Activated CD8-positive, alpha-beta T cell treated with anti-CD3 and anti-CD28 coated beads, Interleukin-2, amount 10 ng/mL, durations not matched to agents 7 days and 5 days (primary cell): ENCODE data around the gene STXBP3. TPM values are rescaled to one million over a fixed set of nuclear protein-coding genes. Genes with fewer than 3 reads are reported as not detected.

Experiments
- ATAC-seq: fragments of 150-1000 bp; cut with Tn5 transposase; one replicate; pipeline ENCODE4 v1.10.0; 2021; ENCODE audit warnings: moderate library complexity
- CTCF ChIA-PET: fragments of 350-600 bp; sonication (Branson Sonifier 250); formaldehyde crosslinking; loops from one replicate; lab custom pipeline; 2021; ENCODE audit warnings: antibody characterized with exemption; lab: Charles Lee
- POLR2A ChIA-PET: fragments of 350-600 bp; sonication (Branson Sonifier 250); formaldehyde crosslinking; loops from one replicate; lab custom pipeline; 2021; ENCODE audit warnings: antibody characterized with exemption; lab: Charles Lee
- DNase-seq: peaks from one replicate; pipeline ENCODE4 v3.0.0-alpha.2; 2020
- H3K27ac Mint-ChIP-seq: one replicate; pipeline ENCODE4 v1.8.0; 2021; ENCODE audit warnings: mild to moderate bottlenecking, mixed read lengths
- H3K27me3 Mint-ChIP-seq: one replicate; pipeline ENCODE4 v1.8.0; 2021; ENCODE audit warnings: low read depth, mixed read lengths
- H3K36me3 Mint-ChIP-seq: one replicate; pipeline ENCODE4 v1.8.0; 2021; ENCODE audit warnings: low read depth, mixed read lengths
- H3K4me1 Mint-ChIP-seq: one replicate; pipeline ENCODE4 v1.8.0; 2021; ENCODE audit warnings: low read depth, mixed read lengths
- H3K4me3 Mint-ChIP-seq: one replicate; pipeline ENCODE4 v1.8.0; 2021; ENCODE audit warnings: mild to moderate bottlenecking, mixed read lengths
- H3K9me3 Mint-ChIP-seq: one replicate; pipeline ENCODE4 v1.8.0; 2022; ENCODE audit warnings: mixed read lengths; ENCODE audit not compliant: insufficient read depth
- total RNA-seq, 2 experiments: library from RNA; stranded (reverse); gene quantifications; one replicate each; pipeline ENCODE4 v1.2.3, GENCODE V29; 2021

The STXBP3 gene
- total RNA-seq, 2 experiments from 2014 or later, result 41.8 to 44.3 TPM

GRCh38 chr1:108734171-108734865 lies 12.2 kb upstream of the STXBP3 start:
- Mint-ChIP-seq H3K27me3 (peaks cover 26% of the 10 kb centered on the region), H3K9me3 (no peaks in the 10 kb centered on the region), H3K4me1 (no peaks in the 10 kb centered on the region), H3K4me3 (no peak overlapping the region), H3K36me3 (no peaks in the 10 kb centered on the region), H3K27ac (no peak overlapping the region)
- ATAC-seq (no peak), DNase-seq (no peak)
- CTCF ChIA-PET, result interaction anchor here (0.9 to 1.5 kb wide), 3 partner anchors 11 to 378 kb away, joined by 3 to 4 read pairs (median 4); a partner anchor contains a TSS
- POLR2A ChIA-PET, result no interaction called here

GRCh38 chr1:108742253-108742652 lies 4.2 kb upstream of the STXBP3 start:
- no peak for ATAC-seq
- CTCF ChIA-PET, result no interaction called here
- DNase-seq, result no peak
- Mint-ChIP-seq H3K36me3 (peaks cover 6% of the 10 kb centered on the region), H3K27ac (no peak overlapping the region), H3K9me3 (no peaks in the 10 kb centered on the region), H3K27me3 (peaks cover 7% of the 10 kb centered on the region), H3K4me3 (no peak overlapping the region), H3K4me1 (peaks cover 10% of the 10 kb centered on the region)
- POLR2A ChIA-PET, result interaction anchor here (1.9 kb wide), 1 partner anchor 50 kb away, joined by 8 read pairs; the partner anchor contains the start of gene PRPF38B

DNA sequence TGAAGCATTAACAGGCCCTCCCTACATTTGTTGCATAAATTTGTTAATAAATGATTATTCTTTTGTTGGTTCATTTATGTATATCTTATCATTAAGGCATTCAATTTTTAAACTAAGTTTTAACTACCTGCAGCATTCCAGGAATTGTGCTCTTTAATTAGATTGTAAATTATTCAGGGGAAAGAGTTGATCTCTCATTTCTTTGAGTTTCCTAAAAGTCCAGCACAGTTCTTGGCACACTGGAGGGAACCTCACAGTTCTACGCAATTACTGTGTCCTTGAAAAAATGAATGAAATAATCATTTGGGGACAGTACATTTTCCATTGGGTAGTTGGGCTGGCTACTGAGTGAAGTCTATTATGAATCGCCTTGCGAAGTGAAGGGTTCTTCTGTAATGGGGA lies 493 bp upstream of the STXBP3 start:
- ATAC-seq, result no peak
- H3K27me3 Mint-ChIP-seq, result peaks cover 7% of the 10 kb centered on the region
- peaks cover 20% of the 10 kb centered on the region for H3K36me3 Mint-ChIP-seq
- H3K4me1 Mint-ChIP-seq, result peaks cover 22% of the 10 kb centered on the region
- H3K4me3 Mint-ChIP-seq, result peak overlapping the region; percentile 98
- no peak for DNase-seq
- H3K27ac Mint-ChIP-seq, result peak overlapping the region; percentile 96
- no peaks in the 10 kb centered on the region for H3K9me3 Mint-ChIP-seq
- ChIA-PET CTCF (interaction anchor here (0.7 to 1.6 kb wide), 7 partner anchors 8 to 94 kb away, joined by 3 to 5 read pairs (median 4); no protein-coding TSS in a partner anchor), POLR2A (interaction anchor here (1.4 kb wide), 1 partner anchor 53 kb away, joined by 4 read pairs; no protein-coding TSS in a partner anchor)

DNA sequence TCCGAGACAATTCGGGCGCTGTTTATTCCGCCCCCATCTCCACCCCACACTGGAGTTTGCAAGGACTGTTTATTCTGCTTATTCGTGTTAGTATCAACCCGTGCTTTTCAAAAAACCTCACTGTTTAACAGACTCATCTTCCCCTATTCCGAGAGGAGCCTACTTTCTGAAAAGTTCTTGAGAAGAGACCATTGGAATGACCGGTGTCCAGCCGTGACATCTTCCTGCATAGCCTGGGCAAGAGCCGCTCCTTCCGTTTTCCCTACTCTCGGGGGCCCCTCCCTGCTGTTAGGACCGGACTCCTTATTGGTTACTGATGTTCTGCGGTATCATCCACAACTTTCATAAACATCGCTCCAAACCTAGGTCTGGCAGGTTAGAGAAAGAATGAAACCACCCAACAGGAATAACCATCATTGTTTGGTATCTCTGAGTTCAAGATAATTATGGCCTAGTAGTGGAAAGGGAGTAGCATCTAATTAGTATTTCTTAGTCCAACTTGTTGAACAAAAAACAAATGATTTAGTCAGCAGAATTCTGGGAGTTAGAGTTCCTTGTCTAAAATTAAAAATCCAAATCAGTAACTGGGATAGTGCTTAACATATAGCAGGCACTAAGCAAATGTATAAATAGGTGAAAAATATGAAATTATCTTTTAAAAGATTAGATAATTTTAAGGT lies 837 bp downstream of the STXBP3 start:
- peak overlapping the region; percentile 98 for H3K4me3 Mint-ChIP-seq
- H3K4me1 Mint-ChIP-seq, result peaks cover 22% of the 10 kb centered on the region
- DNase-seq (peak; percentile 41), ATAC-seq (peak; percentile 22)
- H3K27me3 Mint-ChIP-seq, result peaks cover 2% of the 10 kb centered on the region
- POLR2A ChIA-PET, result interaction anchor here (0.6 to 1.9 kb wide), 3 partner anchors 38 to 55 kb away, joined by 3 to 7 read pairs (median 5); partner anchors contain the start of gene PRPF38B
- no peaks in the 10 kb centered on the region for H3K9me3 Mint-ChIP-seq
- peak overlapping the region; percentile 93 for H3K27ac Mint-ChIP-seq
- CTCF ChIA-PET, result interaction anchor here (2.2 kb wide), 1 partner anchor 55 kb away, joined by 9 read pairs; the partner anchor contains the start of gene PRPF38B
- H3K36me3 Mint-ChIP-seq, result peaks cover 21% of the 10 kb centered on the region

DNA sequence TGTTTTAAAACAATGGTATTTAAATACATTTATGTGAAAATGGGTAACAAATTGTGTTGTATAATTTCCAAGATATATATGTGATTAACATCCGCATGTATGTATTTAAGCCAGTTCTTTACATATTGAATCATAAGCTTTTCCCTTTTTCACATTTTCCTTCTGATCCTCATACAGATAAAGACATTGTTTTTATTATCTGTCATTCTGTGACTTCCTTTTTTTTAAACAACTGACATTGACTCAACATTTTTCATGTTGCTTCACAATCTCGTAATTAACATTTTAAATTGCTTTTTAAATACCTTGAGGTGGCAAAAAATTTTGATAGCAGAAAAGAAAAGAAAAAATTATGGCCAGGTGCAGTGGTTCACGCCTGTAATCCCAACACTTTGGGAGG lies 1.4 kb downstream of the STXBP3 start:
- ChIA-PET CTCF (interaction anchor here (2.2 kb wide), 1 partner anchor 56 kb away, joined by 9 read pairs; the partner anchor contains the start of gene PRPF38B), POLR2A (interaction anchor here (1.9 kb wide), 1 partner anchor 56 kb away, joined by 7 read pairs; the partner anchor contains the start of gene PRPF38B)
- Mint-ChIP-seq H3K36me3 (peaks cover 21% of the 10 kb centered on the region), H3K4me1 (peaks cover 22% of the 10 kb centered on the region), H3K9me3 (no peaks in the 10 kb centered on the region), H3K27me3 (no peaks in the 10 kb centered on the region), H3K27ac (no peak overlapping the region), H3K4me3 (peak overlapping the region; percentile 30)
- ATAC-seq (no peak), DNase-seq (no peak)

GRCh38 chr1:108749081-108749480 lies 2.6 kb downstream of the STXBP3 start:
- Mint-ChIP-seq H3K9me3 (no peaks in the 10 kb centered on the region), H3K4me1 (peaks cover 22% of the 10 kb centered on the region), H3K4me3 (no peak overlapping the region), H3K27me3 (no peaks in the 10 kb centered on the region), H3K36me3 (peaks cover 24% of the 10 kb centered on the region), H3K27ac (peak overlapping the region; percentile 10)
- ATAC-seq (no peak), DNase-seq (no peak)
- CTCF ChIA-PET, result interaction anchor here (2.2 kb wide), 1 partner anchor 57 kb away, joined by 9 read pairs; the partner anchor contains the start of gene PRPF38B
- POLR2A ChIA-PET, result interaction anchor here (1.9 kb wide), 1 partner anchor 57 kb away, joined by 7 read pairs; the partner anchor contains the start of gene PRPF38B

DNA sequence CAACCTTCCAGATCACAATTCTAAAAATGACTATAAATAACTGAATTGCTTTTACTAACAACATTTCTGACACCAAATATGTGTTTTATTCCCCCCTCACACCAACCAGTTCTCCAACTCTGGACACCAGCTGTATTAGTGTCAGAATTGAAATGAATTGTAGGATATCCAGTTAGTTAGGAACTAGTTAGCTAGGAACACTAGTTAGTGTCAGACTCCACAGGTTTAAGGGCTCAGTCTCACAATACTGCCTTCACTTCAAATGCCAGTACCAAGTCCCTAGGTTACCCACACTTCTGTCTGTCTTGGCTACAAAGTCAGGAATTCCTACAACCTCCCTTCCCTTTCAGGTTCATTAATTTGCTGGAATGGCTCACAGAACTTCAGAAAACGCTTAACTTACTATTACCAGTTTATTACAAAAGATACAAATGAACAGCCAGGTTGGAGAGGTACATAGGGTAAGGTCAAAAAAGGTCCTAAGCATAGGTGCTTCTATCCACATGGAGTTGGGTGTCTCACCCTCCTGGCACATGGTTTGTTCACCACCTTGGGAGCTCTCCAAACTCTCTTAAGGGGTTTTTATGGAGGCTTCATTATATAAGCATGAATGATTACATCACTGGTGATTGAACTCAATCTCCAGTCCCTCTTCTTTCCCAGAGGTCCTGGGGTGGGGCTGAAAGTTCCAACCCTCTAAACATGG lies 4.2 kb downstream of the STXBP3 start:
- no peak overlapping the region for H3K27ac Mint-ChIP-seq

GRCh38 chr1:108753363-108753762 lies 6.9 kb downstream of the STXBP3 start:
- Mint-ChIP-seq H3K27ac (no peak overlapping the region), H3K27me3 (no peaks in the 10 kb centered on the region), H3K4me3 (no peak overlapping the region), H3K4me1 (peaks cover 9% of the 10 kb centered on the region), H3K9me3 (no peaks in the 10 kb centered on the region), H3K36me3 (peaks cover 28% of the 10 kb centered on the region)
- ATAC-seq, result no peak
- DNase-seq, result no peak
- POLR2A ChIA-PET, result interaction anchor here (1.0 to 1.6 kb wide), 2 partner anchors 61 to 93 kb away, joined by 3 to 5 read pairs; partner anchors contain the start of genes HENMT1 and PRPF38B
- CTCF ChIA-PET, result interaction anchor here (1.0 to 1.8 kb wide), 4 partner anchors 10 to 61 kb away, joined by 3 to 6 read pairs (median 3); partner anchors contain the start of gene PRPF38B

More for the DNA sequence above, 4.2 kb downstream of the STXBP3 start:
- ChIA-PET POLR2A (interaction anchor here (0.8 to 1.6 kb wide), 2 partner anchors 14 to 58 kb away, joined by 3 to 4 read pairs; partner anchors contain the start of gene PRPF38B), CTCF (interaction anchor here (1.1 to 2.1 kb wide), 2 partner anchors 16 to 46 kb away, joined by 3 to 4 read pairs; no protein-coding TSS in a partner anchor)
- H3K27me3 Mint-ChIP-seq, result no peaks in the 10 kb centered on the region
- H3K36me3 Mint-ChIP-seq, result peaks cover 30% of the 10 kb centered on the region
- no peak overlapping the region for H3K4me3 Mint-ChIP-seq
- H3K4me1 Mint-ChIP-seq, result peaks cover 24% of the 10 kb centered on the region
- DNase-seq (no peak), ATAC-seq (no peak)
- no peaks in the 10 kb centered on the region for H3K9me3 Mint-ChIP-seq

GRCh38 chr1:108758796-108759195 lies 12.3 kb downstream of the STXBP3 start:
- ChIA-PET CTCF (no interaction called here), POLR2A (no interaction called here)
- Mint-ChIP-seq H3K9me3 (no peaks in the 10 kb centered on the region), H3K4me1 (peaks cover 2% of the 10 kb centered on the region), H3K27me3 (no peaks in the 10 kb centered on the region), H3K36me3 (peaks cover 39% of the 10 kb centered on the region), H3K4me3 (no peak overlapping the region), H3K27ac (no peak overlapping the region)
- DNase-seq, result no peak
- ATAC-seq, result no peak

DNA sequence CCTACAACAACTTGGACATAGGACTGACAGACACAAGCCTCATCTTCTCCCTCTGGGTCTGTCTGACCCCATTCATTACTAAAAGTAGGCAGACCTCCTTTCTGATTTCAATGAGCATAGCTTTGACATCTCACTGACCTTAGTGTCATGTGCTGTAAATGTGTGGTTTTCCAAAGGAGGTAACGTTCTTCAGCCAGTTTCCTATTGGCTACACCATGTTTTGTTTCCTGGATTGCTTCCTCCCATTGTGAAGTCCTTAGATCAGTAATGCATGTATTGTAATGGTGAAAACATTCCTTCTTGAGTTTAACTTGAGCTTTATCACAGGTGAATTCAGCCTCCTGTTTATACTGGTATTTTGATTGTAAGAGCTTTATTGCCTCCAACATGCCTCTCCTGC lies 20.6 kb downstream of the STXBP3 start:
- DNase-seq (no peak), ATAC-seq (no peak)
- Mint-ChIP-seq H3K9me3 (no peaks in the 10 kb centered on the region), H3K36me3 (peaks cover 41% of the 10 kb centered on the region), H3K27ac (no peak overlapping the region), H3K4me1 (no peaks in the 10 kb centered on the region), H3K4me3 (no peak overlapping the region), H3K27me3 (no peaks in the 10 kb centered on the region)
- POLR2A ChIA-PET, result no interaction called here
- CTCF ChIA-PET, result interaction anchor here (0.8 to 1.1 kb wide), 2 partner anchors 14 to 42 kb away, joined by 3 read pairs; no protein-coding TSS in a partner anchor

- Mint-ChIP-seq H3K36me3 (peaks cover 36% of the 10 kb centered on the region), H3K27me3 (no peaks in the 10 kb centered on the region), H3K4me1 (no peaks in the 10 kb centered on the region), H3K9me3 (no peaks in the 10 kb centered on the region), H3K4me3 (no peak overlapping the region), H3K27ac (no peak overlapping the region)
- ATAC-seq (no peak), DNase-seq (no peak)
- CTCF ChIA-PET, result interaction anchor here (0.8 to 1.1 kb wide), 2 partner anchors 15 to 42 kb away, joined by 3 read pairs; no protein-coding TSS in a partner anchor
- POLR2A ChIA-PET, result no interaction called here
These were observed 21.2 kb downstream of the STXBP3 start for GRCh38 chr1:108767708-108768107.
